Mesendoderm (in vitro differentiated cells): Measurements from ENCODE around the gene C12orf75.

Experiments
- DNase-seq: peaks from one replicate; pipeline ENCODE4 v3.0.0; 2013
- H2AK5ac ChIP-seq: 2 replicates; pipeline ENCODE4 v1.6.1; 2013; ENCODE audit warnings: low read length, inconsistent platforms
- H2BK120ac ChIP-seq: 2 replicates; pipeline ENCODE4 v1.6.1; 2013; ENCODE audit warnings: low read depth, mild to moderate bottlenecking, low read length, moderate library complexity, mixed read lengths
- H2BK15ac ChIP-seq: replicated peaks from 2 replicates; pipeline ENCODE4 v1.6.1; 2013; ENCODE audit warnings: low read depth, mild to moderate bottlenecking, moderate library complexity
- H2BK5ac ChIP-seq: 2 replicates; pipeline ENCODE4 v1.6.1; 2013; ENCODE audit warnings: low read length, inconsistent platforms
- H3K18ac ChIP-seq: 2 replicates; pipeline ENCODE4 v1.6.1; 2013; ENCODE audit warnings: mild to moderate bottlenecking, low read length, mixed read lengths
- H3K23ac ChIP-seq: one replicate; pipeline ENCODE4 v1.6.1; 2013; ENCODE audit warnings: low read length
- H3K27ac ChIP-seq: 2 replicates; pipeline ENCODE4 v1.5.1; 2013; ENCODE audit warnings: low read depth, mild to moderate bottlenecking, inconsistent platforms, low read length, moderate library complexity
- H3K27me3 ChIP-seq: 2 replicates; pipeline ENCODE4 v1.6.1; 2013; ENCODE audit warnings: low read length, control low read depth, mild to moderate bottlenecking, inconsistent platforms; ENCODE audit not compliant: insufficient read depth, poor library complexity
- H3K36me3 ChIP-seq: 2 replicates; pipeline ENCODE4 v1.6.1; 2013; ENCODE audit warnings: low read length, inconsistent platforms; ENCODE audit not compliant: control insufficient read depth, insufficient read depth
- H3K4ac ChIP-seq: one replicate; pipeline ENCODE4 v1.6.1; 2013; ENCODE audit warnings: low read depth, mild to moderate bottlenecking, low read length, moderate library complexity
- H3K4me1 ChIP-seq: 2 replicates; pipeline ENCODE4 v1.6.1; 2013; ENCODE audit warnings: low read depth, low read length, inconsistent platforms; ENCODE audit not compliant: control insufficient read depth
- H3K4me2 ChIP-seq: 2 replicates; pipeline ENCODE4 v1.6.1; 2013; ENCODE audit warnings: low read length
- H3K4me3 ChIP-seq: 2 replicates; pipeline ENCODE4 v1.5.1; 2013; ENCODE audit warnings: mild to moderate bottlenecking, low read length
- H3K56ac ChIP-seq: one replicate; pipeline ENCODE4 v1.6.1; 2013; ENCODE audit warnings: low read length
- H3K79me1 ChIP-seq: 2 replicates; pipeline ENCODE4 v1.6.1; 2013; ENCODE audit warnings: low read length, inconsistent platforms
- H3K79me2 ChIP-seq: 2 replicates; pipeline ENCODE4 v1.6.1; 2013; ENCODE audit warnings: mild to moderate bottlenecking, low read length; ENCODE audit not compliant: control insufficient read depth, insufficient read depth
- H3K9ac ChIP-seq: 2 replicates; pipeline ENCODE4 v1.6.1; 2013; ENCODE audit warnings: low read length, inconsistent platforms
- H4K5ac ChIP-seq: one replicate; pipeline ENCODE4 v1.6.1; 2013; ENCODE audit warnings: low read length
- H4K8ac ChIP-seq: one replicate; pipeline ENCODE4 v1.6.1; 2013; ENCODE audit warnings: low read depth, mild to moderate bottlenecking, control low read depth, low read length, moderate library complexity
- WGBS: extraction: QIAGEN DNeasy Blood & Tissue Kit; methylation state at CpG from one replicate; pipeline ENCODE4 v1.1.7; 2013; ENCODE audit warnings: low lambda C conversion rate, missing lambda C conversion rate; ENCODE audit not compliant: insufficient coverage; ENCODE audit errors: extremely low coverage; 5-methylcytosine and 5-hydroxymethylcytosine counted together

Gene C12orf75

GRCh38 chr12:105409801-105410471, 79.4 kb downstream of the C12orf75 start:
- no peak for DNase-seq

GRCh38 chr12:105413911-105414487, 83.5 kb downstream of the C12orf75 start:
- no peak for DNase-seq
- Histone ChIP-seq H3K18ac (no peak overlapping the region), H3K27ac (no peak overlapping the region), H3K27me3 (no peaks in the 10 kb centered on the region), H3K4me1 (no peaks in the 10 kb centered on the region), H3K79me1 (no peaks in the 10 kb centered on the region), H4K8ac (no peak overlapping the region), H2BK120ac (no peak overlapping the region), H3K36me3 (no peaks in the 10 kb centered on the region), H2BK5ac (no peak overlapping the region), H2BK15ac (no peak overlapping the region), H3K79me2 (no peaks in the 10 kb centered on the region), H3K23ac (no peak overlapping the region), H4K5ac (no peak overlapping the region), H3K4ac (no peak overlapping the region), H3K56ac (no peak overlapping the region), H2AK5ac (no peak overlapping the region), H3K4me2 (no peak overlapping the region), H3K4me3 (no peak overlapping the region), H3K9ac (no peak overlapping the region)
- no CpG with 5 or more reads among the region's 7 CpGs for WGBS

More at GRCh38 chr12:105409801-105410471, 79.4 kb downstream of the C12orf75 start:
- Histone ChIP-seq H2BK5ac (no peak overlapping the region), H3K27me3 (no peaks in the 10 kb centered on the region), H3K27ac (no peak overlapping the region), H3K4me2 (no peak overlapping the region), H2BK120ac (no peak overlapping the region), H4K5ac (no peak overlapping the region), H3K23ac (no peak overlapping the region), H3K79me2 (no peaks in the 10 kb centered on the region), H4K8ac (no peak overlapping the region), H3K36me3 (no peaks in the 10 kb centered on the region), H2AK5ac (no peak overlapping the region), H3K9ac (no peak overlapping the region), H3K4me1 (no peaks in the 10 kb centered on the region), H3K56ac (no peak overlapping the region), H3K79me1 (no peaks in the 10 kb centered on the region), H2BK15ac (no peak overlapping the region), H3K18ac (no peak overlapping the region), H3K4ac (no peak overlapping the region), H3K4me3 (no peak overlapping the region)
- no CpG with 5 or more reads among the region's 8 CpGs for WGBS

GRCh38 chr12:105417732-105418131, 87.2 kb downstream of the C12orf75 start:
- H2BK5ac ChIP-seq, result no peak overlapping the region
- H4K8ac ChIP-seq, result no peak overlapping the region
- H3K4me2 ChIP-seq, result no peak overlapping the region
- H3K9ac ChIP-seq, result no peak overlapping the region
- no peak overlapping the region for H2BK15ac ChIP-seq
- no peak overlapping the region for H2AK5ac ChIP-seq
- no peak overlapping the region for H2BK120ac ChIP-seq
- WGBS, result no CpG with 5 or more reads among the region's 4 CpGs
- H3K27ac ChIP-seq, result no peak overlapping the region
- no peak for DNase-seq
- H4K5ac ChIP-seq, result no peak overlapping the region
- no peak overlapping the region for H3K4me3 ChIP-seq
- H3K27me3 ChIP-seq, result no peaks in the 10 kb centered on the region
- H3K79me1 ChIP-seq, result no peaks in the 10 kb centered on the region
- no peaks in the 10 kb centered on the region for H3K36me3 ChIP-seq
- H3K79me2 ChIP-seq, result no peaks in the 10 kb centered on the region
- no peak overlapping the region for H3K23ac ChIP-seq
- no peak overlapping the region for H3K4ac ChIP-seq
- no peaks in the 10 kb centered on the region for H3K4me1 ChIP-seq
- H3K56ac ChIP-seq, result no peak overlapping the region
- no peak overlapping the region for H3K18ac ChIP-seq

- Histone ChIP-seq H3K4me3 (no peak overlapping the region), H2BK120ac (no peak overlapping the region), H2AK5ac (no peak overlapping the region), H3K79me1 (no peaks in the 10 kb centered on the region), H2BK5ac (no peak overlapping the region), H3K18ac (no peak overlapping the region), H4K5ac (no peak overlapping the region), H3K23ac (no peak overlapping the region), H3K4me1 (no peaks in the 10 kb centered on the region), H3K4ac (no peak overlapping the region), H4K8ac (no peak overlapping the region), H3K4me2 (no peak overlapping the region), H3K27me3 (no peaks in the 10 kb centered on the region), H3K36me3 (no peaks in the 10 kb centered on the region), H3K27ac (no peak overlapping the region), H3K79me2 (no peaks in the 10 kb centered on the region), H2BK15ac (no peak overlapping the region), H3K9ac (no peak overlapping the region), H3K56ac (no peak overlapping the region)
- no CpG with 5 or more reads among the region's 5 CpGs for WGBS
- peak; percentile 82 for DNase-seq
These were observed 87.7 kb downstream of the C12orf75 start for GRCh38 chr12:105418229-105418628.

- WGBS, result no CpG with 5 or more reads among the region's 7 CpGs
- Histone ChIP-seq H3K79me1 (no peaks in the 10 kb centered on the region), H3K36me3 (no peaks in the 10 kb centered on the region), H3K9ac (no peak overlapping the region), H3K56ac (no peak overlapping the region), H2BK120ac (no peak overlapping the region), H3K23ac (no peak overlapping the region), H3K27me3 (no peaks in the 10 kb centered on the region), H4K5ac (no peak overlapping the region), H3K79me2 (no peaks in the 10 kb centered on the region), H3K4me2 (no peak overlapping the region), H2BK15ac (no peak overlapping the region), H2BK5ac (no peak overlapping the region), H3K27ac (no peak overlapping the region), H4K8ac (no peak overlapping the region), H2AK5ac (no peak overlapping the region), H3K4me1 (no peaks in the 10 kb centered on the region), H3K18ac (no peak overlapping the region), H3K4ac (no peak overlapping the region), H3K4me3 (no peak overlapping the region)
- peak; percentile 92 for DNase-seq
These were observed 88.4 kb downstream of the C12orf75 start for GRCh38 chr12:105418821-105419291.
